WTC11 (cell line): ENCODE measurements around the gene CRKL. TPM values are rescaled to one million over a fixed set of nuclear protein-coding genes. Genes with fewer than 3 reads are reported as not detected.

Experiments used
- ATAC-seq: fragments of 200-7000 bp; cut with Tn5 transposase; 2 replicates; pipeline ENCODE4 v1.10.0; 2021; ENCODE audit warnings: mild to moderate bottlenecking, moderate library complexity
- CTCF ChIA-PET: fragments of 300-600 bp; sonication (Branson Sonifier 250); formaldehyde crosslinking; loops from one replicate; lab custom pipeline; 2021; ENCODE audit warnings: antibody characterized with exemption; lab: Charles Lee
- POLR2A ChIA-PET: fragments of 350-600 bp; sonication (Branson Sonifier 250); formaldehyde crosslinking; loops from one replicate; lab custom pipeline; 2021; ENCODE audit warnings: antibody characterized with exemption; lab: Charles Lee
- DNase-seq: peaks from one replicate; pipeline ENCODE4 v3.0.0; 2021; ENCODE audit warnings: low spot score
- H3K27ac Mint-ChIP-seq: 2 replicates; pipeline ENCODE4 v1.8.0; 2021; ENCODE audit warnings: mixed read lengths
- H3K27me3 Mint-ChIP-seq: 2 replicates; pipeline ENCODE4 v1.8.0; 2021; ENCODE audit warnings: low read depth, mild to moderate bottlenecking, moderate library complexity, mixed read lengths
- H3K36me3 Mint-ChIP-seq: 2 replicates; pipeline ENCODE4 v1.8.0; 2021; ENCODE audit warnings: mixed read lengths
- H3K4me1 Mint-ChIP-seq: 2 replicates; pipeline ENCODE4 v1.8.0; 2022; ENCODE audit warnings: mixed read lengths
- H3K4me3 Mint-ChIP-seq: 2 replicates; pipeline ENCODE4 v1.8.0; 2021; ENCODE audit warnings: mild to moderate bottlenecking, moderate library complexity, mixed read lengths
- H3K9me3 Mint-ChIP-seq: 2 replicates; pipeline ENCODE4 v1.8.0; 2021; ENCODE audit warnings: mixed read lengths
- ARID4B ChIP-seq: sonication (generic); formaldehyde crosslinking; IDR thresholded peaks from 2 replicates; pipeline ENCODE4 v1.8.0; 2023; ENCODE audit warnings: missing genetic modification reagents, mild to moderate bottlenecking, borderline replicate concordance
- ATF1 ChIP-seq: sonication (generic); formaldehyde crosslinking; IDR thresholded peaks from 2 replicates; pipeline ENCODE4 v1.8.1; 2023; ENCODE audit warnings: mild to moderate bottlenecking, moderate library complexity, missing genetic modification reagents
- CREM ChIP-seq: sonication (generic); formaldehyde crosslinking; IDR thresholded peaks from 2 replicates; pipeline ENCODE4 v1.8.1; 2022; ENCODE audit warnings: mild to moderate bottlenecking, missing genetic modification reagents, moderate library complexity
- ELF4 ChIP-seq: sonication (generic); formaldehyde crosslinking; IDR thresholded peaks from 2 replicates; pipeline ENCODE4 v1.8.1; 2022; ENCODE audit warnings: low read depth, mild to moderate bottlenecking, moderate library complexity, missing genetic modification reagents
- ESRRA ChIP-seq: sonication (generic); formaldehyde crosslinking; IDR thresholded peaks from 2 replicates; pipeline ENCODE4 v1.8.1; 2022; ENCODE audit warnings: mild to moderate bottlenecking, missing genetic modification reagents, borderline replicate concordance
- FOXP1 ChIP-seq: sonication (generic); formaldehyde crosslinking; IDR thresholded peaks from 2 replicates; pipeline ENCODE4 v1.8.0; 2022; ENCODE audit warnings: missing genetic modification reagents, mild to moderate bottlenecking, moderate library complexity, borderline replicate concordance
- KAT7 ChIP-seq: sonication (generic); formaldehyde crosslinking; IDR thresholded peaks from 2 replicates; pipeline ENCODE4 v1.8.1; 2023; ENCODE audit warnings: missing genetic modification reagents, mild to moderate bottlenecking, borderline replicate concordance
- MAX ChIP-seq: sonication (generic); formaldehyde crosslinking; IDR thresholded peaks from 2 replicates; pipeline ENCODE4 v1.8.0; 2022; ENCODE audit warnings: mild to moderate bottlenecking, missing genetic modification reagents
- MLX ChIP-seq: sonication (generic); formaldehyde crosslinking; IDR thresholded peaks from 2 replicates; pipeline ENCODE4 v1.8.1; 2023; ENCODE audit warnings: mild to moderate bottlenecking, missing genetic modification reagents, moderate library complexity
- MYBL2 ChIP-seq: sonication (generic); formaldehyde crosslinking; IDR thresholded peaks from 2 replicates; pipeline ENCODE4 v1.8.1; 2023; ENCODE audit warnings: mild to moderate bottlenecking, moderate library complexity, missing genetic modification reagents
- NFATC4 ChIP-seq: fragments of 250-450 bp; sonication (Bioruptor Pico); IDR thresholded peaks from 2 replicates; pipeline ENCODE4 v1.9.0; 2021; ENCODE audit warnings: mild to moderate bottlenecking
- NR1H2 ChIP-seq: sonication (generic); formaldehyde crosslinking; IDR thresholded peaks from 2 replicates; pipeline ENCODE4 v1.9.0; 2021; ENCODE audit warnings: mild to moderate bottlenecking, moderate library complexity, missing genetic modification reagents
- PRDM15 ChIP-seq: sonication (generic); formaldehyde crosslinking; IDR thresholded peaks from 2 replicates; pipeline ENCODE4 v1.8.0; 2022; ENCODE audit warnings: missing genetic modification reagents
- SMAD4 ChIP-seq: sonication (generic); formaldehyde crosslinking; IDR thresholded peaks from 2 replicates; pipeline ENCODE4 v1.8.0; 2022; ENCODE audit warnings: mild to moderate bottlenecking, missing genetic modification reagents
- USF1 ChIP-seq: sonication (generic); formaldehyde crosslinking; IDR thresholded peaks from 2 replicates; pipeline ENCODE4 v1.8.0; 2022; ENCODE audit warnings: mild to moderate bottlenecking, missing genetic modification reagents
- ZBTB43 ChIP-seq: sonication (generic); formaldehyde crosslinking; IDR thresholded peaks from 2 replicates; pipeline ENCODE4 v1.8.1; 2023; ENCODE audit warnings: mild to moderate bottlenecking, missing genetic modification reagents
- ZMAT4 ChIP-seq: fragments of 250-450 bp; sonication (Bioruptor Pico); IDR thresholded peaks from 2 replicates; pipeline ENCODE4 v1.9.0; 2021; ENCODE audit warnings: mild to moderate bottlenecking
- ZNF232 ChIP-seq: sonication (generic); formaldehyde crosslinking; IDR thresholded peaks from 2 replicates; pipeline ENCODE4 v1.8.0; 2022; ENCODE audit warnings: mild to moderate bottlenecking, missing genetic modification reagents
- ZNF425 ChIP-seq: fragments of 250-450 bp; sonication (Bioruptor Pico); conservative IDR thresholded peaks from 2 replicates; pipeline ENCODE4 v1.9.0; 2021; ENCODE audit warnings: mild to moderate bottlenecking
- ZSCAN18 ChIP-seq: fragments of 250-450 bp; sonication (Bioruptor Pico); IDR thresholded peaks from 2 replicates; pipeline ENCODE4 v2.1.2; 2022; ENCODE audit warnings: mild to moderate bottlenecking, moderate library complexity
- total RNA-seq: library from RNA; stranded (reverse); gene quantifications from 3 replicates; pipeline ENCODE4 v1.2.3, GENCODE V29; 2021

Gene CRKL
- total RNA-seq, 1 experiment from 2014 or later, result 114 TPM

GRCh38 chr22:20957102-20957682 lies 40.0 kb downstream of the CRKL start:
- peak; percentile 55 for DNase-seq
- no peaks in the 10 kb centered on the region for H3K9me3 Mint-ChIP-seq
- peaks cover 16% of the 10 kb centered on the region for H3K36me3 Mint-ChIP-seq
- no peak overlapping the region for H3K27ac Mint-ChIP-seq
- H3K27me3 Mint-ChIP-seq, result peaks cover 15% of the 10 kb centered on the region; the same call in 1 of the 2 replicates
- H3K4me3 Mint-ChIP-seq, result peak overlapping the region; percentile 74
- CTCF ChIA-PET, result interaction anchor here (0.6 to 5.1 kb wide), 27 partner anchors 10 to 207 kb away, joined by 3 to 72 read pairs (median 4); partner anchors contain the start of genes AIFM3, CRKL and LZTR1
- no peak for TF ChIP-seq SMAD4 (CRISPR knock-in tag)
- TF ChIP-seq ESRRA (CRISPR knock-in tag), result no peak
- peak; percentile 53; the same call in 1 of the 2 replicates for TF ChIP-seq MAX (CRISPR knock-in tag)
- 0 out of 2 replicates have a peak, but pooled peaks have one; percentile 4 for TF ChIP-seq USF1 (CRISPR knock-in tag)
- no peak for TF ChIP-seq MLX (CRISPR knock-in tag)
- TF ChIP-seq ZSCAN18 (CRISPR knock-in tag), result no peak
- no peak for TF ChIP-seq ELF4
- no peak for TF ChIP-seq ATF1 (CRISPR knock-in tag)
- TF ChIP-seq MYBL2, result peak; percentile 40; the same call in 1 of the 2 replicates
- TF ChIP-seq NFATC4, result no peak
- TF ChIP-seq ZNF425, result no peak
- no peak for TF ChIP-seq ZBTB43 (CRISPR knock-in tag)
- no peak for TF ChIP-seq ZMAT4
- 0 out of 2 replicates have a peak, but pooled peaks have one; percentile 27 for TF ChIP-seq PRDM15 (CRISPR knock-in tag)
- TF ChIP-seq ARID4B (CRISPR knock-in tag), result peak; percentile 50; the same call in 1 of the 2 replicates
- peak; percentile 42; the same call in 1 of the 2 replicates for TF ChIP-seq KAT7 (CRISPR knock-in tag)
- TF ChIP-seq ZNF232 (CRISPR knock-in tag), result no peak
- no peak for TF ChIP-seq NR1H2
- no peak for TF ChIP-seq CREM (CRISPR knock-in tag)
- no peak; the same call in 1 of the 2 replicates for TF ChIP-seq FOXP1
- ATAC-seq, result peak; percentile 41
- peaks cover 12% of the 10 kb centered on the region for H3K4me1 Mint-ChIP-seq
- POLR2A ChIA-PET, result interaction anchor here (0.6 to 1.8 kb wide), 9 partner anchors 9 to 72 kb away, joined by 3 to 11 read pairs (median 4); partner anchors contain the start of gene LZTR1
